Embryonic facial prominence (tissue), 1 donor: Measurements from ENCODE around the gene TSKU.

Source experiments
- DNase-seq: peaks from one replicate; pipeline ENCODE4 v3.0.0-alpha.2; 2016; ENCODE audit errors: extremely low spot score

The TSKU gene

GRCh38 chr11:76846441-76846840, 63.3 kb downstream of the TSKU start:
- DNase-seq: no peak
